GM12801 (cell line): Measurements from ENCODE around the gene DDX20.

Experiments
- CTCF ChIP-seq: IDR thresholded peaks from one replicate; pipeline ENCODE4 v1.5.1; 2011; ENCODE audit warnings: control low read depth; ENCODE audit not compliant: insufficient read length; ENCODE audit errors: extremely low read depth

The DDX20 gene

DNA sequence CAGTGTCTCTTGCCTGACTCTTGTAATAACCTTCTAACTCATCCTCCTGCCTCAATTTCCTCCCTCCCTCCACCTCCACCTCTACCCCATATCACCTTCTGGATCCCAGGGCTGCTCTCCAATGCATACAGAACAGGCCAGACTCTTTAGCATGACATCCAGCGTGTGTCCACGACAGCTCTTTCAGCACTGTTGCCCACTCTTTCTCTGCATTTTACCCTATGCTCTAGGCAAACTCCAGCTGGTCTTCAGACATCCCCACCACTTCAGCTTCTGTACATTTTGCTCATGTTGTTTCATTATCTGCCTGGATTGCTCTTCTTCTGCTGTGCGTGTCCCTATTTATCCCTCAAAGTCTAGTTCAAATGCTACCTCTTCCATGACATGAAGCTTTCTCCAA, 21.3 kb upstream of the DDX20 start:
- no peak for TF ChIP-seq CTCF

GRCh38 chr1:111734856-111735255, 20.8 kb upstream of the DDX20 start:
- no peak for TF ChIP-seq CTCF

GRCh38 chr1:111735321-111735720, 20.4 kb upstream of the DDX20 start:
- no peak for TF ChIP-seq CTCF

DNA sequence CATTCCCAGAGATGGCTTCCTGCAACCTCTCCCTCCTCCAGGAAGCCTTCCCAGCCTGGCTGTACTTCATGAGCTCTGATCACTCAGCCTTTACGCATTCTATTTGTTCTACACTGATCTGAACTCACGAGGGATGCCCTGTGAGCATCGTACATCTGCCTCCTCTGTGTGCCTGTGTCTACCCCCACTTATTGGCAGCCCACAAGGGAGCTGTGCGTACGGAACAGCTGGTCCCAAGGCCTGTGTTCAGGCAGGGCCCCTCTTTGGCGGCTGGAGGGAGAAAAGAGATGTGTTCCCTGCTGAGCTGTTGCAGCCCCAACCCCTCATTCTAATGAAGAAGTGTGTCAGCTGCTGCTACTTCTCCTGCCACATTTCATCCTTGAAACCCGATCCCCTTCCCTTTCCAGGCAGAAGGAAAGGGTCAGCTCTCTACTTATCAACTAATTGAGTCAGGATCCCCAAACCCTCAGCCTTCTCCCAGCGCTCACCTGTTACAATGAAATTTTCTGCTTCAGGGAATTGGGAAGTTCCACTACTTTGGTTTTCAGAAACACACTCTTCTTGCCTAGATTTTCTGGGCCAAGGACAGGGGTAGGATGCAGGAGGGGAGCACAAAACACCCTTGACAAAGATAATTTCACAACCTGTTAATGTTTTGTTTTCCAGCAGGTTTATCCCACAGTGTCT, 19.7 kb upstream of the DDX20 start:
- no peak for TF ChIP-seq CTCF

DNA sequence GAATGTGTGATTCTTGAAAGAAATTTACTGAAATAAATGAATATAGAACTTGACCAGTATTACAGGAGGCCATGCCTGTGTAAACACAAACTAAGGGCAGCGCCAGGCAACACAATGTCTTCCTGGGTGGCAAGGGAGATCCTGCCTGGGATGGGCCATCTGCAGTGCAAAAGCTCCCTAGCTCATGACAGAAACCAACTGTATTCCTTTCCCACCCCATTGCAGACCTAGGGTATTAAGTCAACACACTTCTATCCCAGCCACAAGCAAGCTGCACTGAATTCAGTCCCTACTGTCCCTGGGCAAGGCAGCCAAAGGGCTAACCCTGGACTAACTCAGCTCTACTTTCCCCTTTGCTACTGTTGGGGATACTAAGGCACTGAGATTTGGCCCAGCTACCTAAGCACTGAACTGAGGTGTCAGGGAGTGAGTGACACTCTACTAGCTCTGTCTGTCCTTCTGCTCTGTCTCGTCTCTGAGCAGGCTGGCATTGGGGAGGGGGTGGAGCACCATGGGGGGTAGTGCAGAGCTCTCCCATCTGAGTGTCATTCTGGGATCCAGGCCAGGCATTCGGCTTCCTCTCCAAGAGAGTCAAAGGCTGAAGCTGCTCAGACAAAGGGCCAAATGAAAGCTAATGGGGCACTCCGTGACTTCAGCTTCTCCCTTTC, 19.0 kb upstream of the DDX20 start:
- no peak for TF ChIP-seq CTCF

GRCh38 chr1:111737216-111738132, 18.2 kb upstream of the DDX20 start:
- TF ChIP-seq CTCF = no peak

DNA sequence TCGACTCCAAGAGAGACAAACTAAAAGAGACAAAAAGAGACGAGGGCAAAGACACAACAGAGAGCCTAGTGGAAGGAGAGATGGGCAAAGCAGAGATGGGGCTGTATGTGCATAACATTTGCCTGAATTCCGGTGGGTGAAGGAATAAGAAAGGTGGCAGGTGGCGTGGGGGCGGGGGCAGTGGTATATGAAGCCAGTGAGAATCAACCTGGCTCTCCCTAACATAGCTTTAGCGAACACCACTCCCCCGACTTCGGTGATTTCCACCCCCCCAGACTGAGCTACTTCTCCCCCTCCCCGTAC, 17.6 kb upstream of the DDX20 start:
- TF ChIP-seq CTCF = no peak
